HCT116 (cell line): ENCODE measurements around the gene OTULINL. TPM values are rescaled to one million over a fixed set of nuclear protein-coding genes. Genes with fewer than 3 reads are reported as not detected.

ENCODE experiments used
- ATAC-seq: fragments of 200-7000 bp; cut with Tn5 transposase; 2 replicates; pipeline ENCODE4 v1.9.1; 2020; ENCODE audit warnings: mild to moderate bottlenecking, moderate library complexity
- BruUV-seq: library from RNA; stranded (reverse); fragments of 400-500 nt; replicated peaks from 2 replicates; lab custom pipeline; 2021; lab: Mats Ljungman, UMichigan
- CTCF ChIA-PET: fragments of 300-600 bp; sonication (Branson Sonifier 250); formaldehyde crosslinking; loops from one replicate; lab custom pipeline; 2021; ENCODE audit warnings: antibody characterized with exemption; lab: Charles Lee
- POLR2A ChIA-PET: fragments of 300-600, 350-600 bp; sonication (Branson Sonifier 250); formaldehyde crosslinking; loops from one replicate; lab custom pipeline; 2021; ENCODE audit warnings: antibody characterized with exemption; lab: Charles Lee
- RAD21 ChIA-PET, 2 experiments: fragments of 300-600 bp; sonication (Branson Sonifier 250); formaldehyde crosslinking; loops; one replicate each; lab custom pipeline; 2023; ENCODE audit warnings: low total read pairs in 2 of 2; ENCODE audit not compliant: uncharacterized antibody in 2 of 2, unreplicated experiment in 2 of 2, low non-redundant PET in 1 of 2; lab: Charles Lee
- DNase-seq: peaks from one replicate; pipeline ENCODE4 v3.0.0-alpha.2; 2010; ENCODE audit warnings: low read depth, low spot score
- H2AFZ ChIP-seq: fragments of 200-600 bp; shearing (Covaris generic), sonication (generic); 2 replicates; pipeline ENCODE4 v1.6.1; 2017; ENCODE audit warnings: low read depth, mixed run types, mixed read lengths, antibody characterized with exemption, low read length; ENCODE audit not compliant: poor library complexity, severe bottlenecking
- H3K27ac ChIP-seq: 2 replicates; pipeline ENCODE4 v1.5.1; 2012; ENCODE audit warnings: low read depth, low read length
- H3K27me3 ChIP-seq: fragments of 200-600 bp; sonication (generic); 2 replicates; pipeline ENCODE4 v1.6.1; 2016; ENCODE audit warnings: mixed run types, low read length, mixed read lengths; ENCODE audit not compliant: insufficient read depth
- H3K36me3 ChIP-seq, 2 experiments: fragments of 200-500 bp in 1 of 2; fragments of 200-600 bp in 1 of 2; sonication (Bioruptor generic) in 1 of 2; sonication (generic) in 1 of 2; 2 replicates each; pipeline versions ENCODE4 v1.5.1 to v1.6.1; 2014 to 2016; ENCODE audit warnings: low read length in 2 of 2, inconsistent platforms in 1 of 2, mixed read lengths in 1 of 2, mixed run types in 1 of 2; ENCODE audit not compliant: insufficient read depth in 2 of 2, control insufficient read depth in 1 of 2
- H3K4me1 ChIP-seq, 2 experiments: fragments of 200-600 bp in 1 of 2; sonication (generic) in 1 of 2; 2 replicates each; pipeline versions ENCODE4 v1.5.1 to v1.6.1; 2012 to 2017; ENCODE audit warnings: low read length in 2 of 2, inconsistent platforms in 1 of 2, mild to moderate bottlenecking in 1 of 2, mixed read lengths in 1 of 2, mixed run types in 1 of 2, moderate library complexity in 1 of 2; ENCODE audit not compliant: insufficient read depth in 2 of 2, control insufficient read depth in 1 of 2
- H3K4me2 ChIP-seq: fragments of 200-600 bp; sonication (generic); 2 replicates; pipeline ENCODE4 v1.6.1; 2017; ENCODE audit warnings: mixed run types, low read length, mixed read lengths
- H3K4me3 ChIP-seq, 2 experiments: fragments of 200-600 bp in 1 of 2; sonication (generic) in 1 of 2; replicated peaks in 1 of 2; 2 replicates each; pipeline ENCODE4 v1.5.1; 2011 to 2016; ENCODE audit warnings: low read length in 2 of 2, control low read depth in 1 of 2, low read depth in 1 of 2, mild to moderate bottlenecking in 1 of 2, mixed read lengths in 1 of 2, mixed run types in 1 of 2
- H3K79me2 ChIP-seq: fragments of 200-600 bp; sonication (generic); 2 replicates; pipeline ENCODE4 v1.6.1; 2017; ENCODE audit warnings: mild to moderate bottlenecking, mixed run types, low read length, moderate library complexity, mixed read lengths; ENCODE audit not compliant: insufficient read depth
- H3K9ac ChIP-seq: fragments of 200-600 bp; sonication (generic); 2 replicates; pipeline ENCODE4 v1.6.1; 2016; ENCODE audit warnings: low read length, mixed read lengths
- H3K9me2 ChIP-seq: fragments of 200-600 bp; sonication (generic), shearing (Covaris generic); 2 replicates; pipeline ENCODE4 v1.6.1; 2017; ENCODE audit warnings: mixed run types, mild to moderate bottlenecking, moderate library complexity; ENCODE audit not compliant: insufficient read depth
- H3K9me3 ChIP-seq, 2 experiments: fragments of 200-500 bp in 1 of 2; fragments of 200-600 bp in 1 of 2; sonication (Bioruptor generic) in 1 of 2; sonication (generic) in 1 of 2; 2 replicates each; pipeline ENCODE4 v1.6.1; 2014 to 2017; ENCODE audit warnings: low read length in 2 of 2, mixed read lengths in 2 of 2, inconsistent platforms in 1 of 2, low read depth in 1 of 2, mild to moderate bottlenecking in 1 of 2, mixed run types in 1 of 2, moderate library complexity in 1 of 2; ENCODE audit not compliant: control insufficient read depth in 1 of 2, insufficient read depth in 1 of 2
- H4K20me1 ChIP-seq: fragments of 200-600 bp; sonication (generic), shearing (Covaris generic); 2 replicates; pipeline ENCODE4 v1.6.1; 2017; ENCODE audit warnings: mixed run types, mild to moderate bottlenecking, moderate library complexity; ENCODE audit not compliant: insufficient read depth
- ATF3 ChIP-seq: IDR thresholded peaks from 2 replicates; pipeline ENCODE4 v1.6.1; 2012
- CBX3 ChIP-seq: IDR thresholded peaks from 2 replicates; pipeline ENCODE4 v1.6.1; 2012; ENCODE audit warnings: low read depth
- CEBPB ChIP-seq: IDR thresholded peaks from 2 replicates; pipeline ENCODE4 v1.6.1; 2012; ENCODE audit warnings: low read depth
- CTCF ChIP-seq, 3 experiments: fragments of 200-600 bp in 1 of 3; sonication (generic) in 1 of 3; IDR thresholded peaks in 2 of 3; conservative IDR thresholded peaks in 1 of 3; 2 replicates each; pipeline ENCODE4 v1.5.1; 2012 to 2017; ENCODE audit warnings: low read depth in 2 of 3, low read length in 2 of 3, antibody characterized with exemption in 1 of 3, borderline replicate concordance in 1 of 3, control low read depth in 1 of 3, mild to moderate bottlenecking in 1 of 3, mixed read lengths in 1 of 3, mixed run types in 1 of 3, moderate library complexity in 1 of 3; ENCODE audit not compliant: insufficient read depth in 1 of 3
- EGR1 ChIP-seq: IDR thresholded peaks from 2 replicates; pipeline ENCODE4 v1.6.1; 2012; ENCODE audit warnings: low read depth
- ELF1 ChIP-seq: IDR thresholded peaks from 2 replicates; pipeline ENCODE4 v1.6.1; 2012; ENCODE audit warnings: low read depth, borderline replicate concordance
- EZH2 ChIP-seq: fragments of 200-600 bp; sonication (generic); IDR thresholded peaks from 2 replicates; pipeline ENCODE4 v1.6.1; 2017; ENCODE audit warnings: antibody characterized with exemption, mixed run types
- EZH2phosphoT487 ChIP-seq: fragments of 200-600 bp; IDR thresholded peaks from 2 replicates; pipeline ENCODE4 v1.6.1; 2018; ENCODE audit warnings: antibody characterized with exemption, borderline replicate concordance
- JUND ChIP-seq: IDR thresholded peaks from 2 replicates; pipeline ENCODE4 v1.6.1; 2012
- MAX ChIP-seq: IDR thresholded peaks from 2 replicates; pipeline ENCODE4 v1.6.1; 2012
- POLR2A ChIP-seq: IDR thresholded peaks from 2 replicates; pipeline ENCODE4 v1.7.0; 2011; ENCODE audit warnings: borderline replicate concordance; ENCODE audit not compliant: insufficient read depth, insufficient read length; ENCODE audit errors: extremely low read depth
- REST ChIP-seq: IDR thresholded peaks from 2 replicates; pipeline ENCODE4 v1.6.1; 2012; ENCODE audit warnings: low read depth
- SIN3A ChIP-seq: IDR thresholded peaks from 2 replicates; pipeline ENCODE4 v1.6.1; 2012; ENCODE audit warnings: low read depth
- SRF ChIP-seq: IDR thresholded peaks from 2 replicates; pipeline ENCODE4 v1.6.1; 2012; ENCODE audit warnings: low read depth
- TCF7L2 ChIP-seq: IDR thresholded peaks from 2 replicates; pipeline ENCODE4 v1.7.0; 2011; ENCODE audit warnings: borderline replicate concordance, inconsistent platforms; ENCODE audit not compliant: insufficient read depth, insufficient read length; ENCODE audit errors: extremely low read depth
- YY1 ChIP-seq: IDR thresholded peaks from 2 replicates; pipeline ENCODE4 v1.6.1; 2011; ENCODE audit warnings: low read length, low read depth, moderate library complexity, mild to moderate bottlenecking; ENCODE audit not compliant: insufficient replicate concordance; ENCODE audit errors: extremely low read depth
- ZFX ChIP-seq: fragments of 450-650 bp; IDR thresholded peaks from 2 replicates; pipeline ENCODE4 v1.6.1; 2017
- ZNF274 ChIP-seq: fragments of 200-500 bp; sonication (Bioruptor generic); IDR thresholded peaks from 2 replicates; pipeline ENCODE4 v1.6.1; 2014; ENCODE audit warnings: mild to moderate bottlenecking, low read depth, low read length, inconsistent platforms
- intact Hi-C: fragments of 100-400 bp; cut with micrococcal nuclease; formaldehyde crosslinking; loops from 2 replicates; pipeline ENCODE4 v1.10.0; 2022
- total RNA-seq: library from RNA; stranded (reverse); gene quantifications from one replicate; pipeline ENCODE4 v1.2.1, GENCODE V29; 2021; ENCODE audit not compliant: unreplicated experiment

The OTULINL gene
- total RNA-seq, 1 experiment from 2014 or later = 8.8 TPM

- Histone ChIP-seq H3K36me3 (no peaks in the 10 kb centered on the region), H3K4me3 (no peak overlapping the region), H3K4me1 (peaks cover 7 to 17% of the 10 kb centered on the region in 2 experiments; a peak in 3 of 4 replicates), H3K9me3 (no peaks in the 10 kb centered on the region), H3K4me2 (no peak overlapping the region), H3K9ac (no peak overlapping the region), H2AFZ (no peak overlapping the region), H3K27ac (no peak overlapping the region), H3K27me3 (no peaks in the 10 kb centered on the region), H3K79me2 (peaks cover 10% of the 10 kb centered on the region), H4K20me1 (no peaks in the 10 kb centered on the region), H3K9me2 (no peaks in the 10 kb centered on the region)
- intact Hi-C loops = no loop called here
- TF ChIP-seq ELF1 (no peak), ZNF274 (no peak), YY1 (no peak), SRF (no peak), MAX (no peak), ZFX (no peak), CEBPB (no peak), ATF3 (no peak), EZH2phosphoT487 (no peak), TCF7L2 (no peak), CTCF (IDR thresholded peaks at IDR 0.05 in 2 of 3, conservative IDR thresholded peaks at IDR 0.05 in 1 of 3; ENCODE audit: borderline replicate concordance in 1 of 3, insufficient read depth in 1 of 3, low read depth in 2 of 3, low read length in 2 of 3) (no peak), JUND (no peak), EZH2 (no peak), EGR1 (no peak), CBX3 (no peak), REST (no peak), POLR2A (no peak), SIN3A (no peak)
- CTCF ChIA-PET = interaction anchor here (1.5 kb wide), 1 partner anchor 12 kb away, joined by 7 read pairs; no protein-coding TSS in a partner anchor
- RAD21 ChIA-PET = no interaction called here
- BruUV-seq = no TSS peak
- DNase-seq (no peak), ATAC-seq (no peak)
- POLR2A ChIA-PET = no interaction called here
These were observed 79.2 kb downstream of the OTULINL start for GRCh38 chr5:14660833-14661232.
